Rectal smooth muscle tissue (tissue), 1 donor: Measurements from ENCODE around the gene PIM2.
"Not testable (repeated sequence)": the region's sequence is repeated elsewhere in the genome, so short reads cannot be mapped to it uniquely, and the experiment has no call there.

ENCODE experiments used
- H3K27ac ChIP-seq: one replicate; pipeline ENCODE4 v1.7.0; 2013; ENCODE audit warnings: low read depth, low read length, inconsistent platforms
- H3K27me3 ChIP-seq: one replicate; pipeline ENCODE4 v1.7.0; 2013; ENCODE audit warnings: low read length; ENCODE audit not compliant: control insufficient read depth, insufficient read depth
- H3K36me3 ChIP-seq: one replicate; pipeline ENCODE4 v1.7.0; 2013; ENCODE audit warnings: low read length; ENCODE audit not compliant: control insufficient read depth, insufficient read depth
- H3K4me1 ChIP-seq: one replicate; pipeline ENCODE4 v1.7.0; 2013; ENCODE audit warnings: low read length; ENCODE audit not compliant: control insufficient read depth, insufficient read depth
- H3K4me3 ChIP-seq: one replicate; pipeline ENCODE4 v1.7.0; 2013; ENCODE audit warnings: low read length
- H3K9ac ChIP-seq: one replicate; pipeline ENCODE4 v1.7.0; 2013; ENCODE audit warnings: low read length

The PIM2 gene

GRCh38 chrX:48897625-48898306, 21.1 kb downstream of the PIM2 start, which contains the start of the genes PQBP1 and TIMM17B:
Gene PQBP1 (plus strand): TSS chrX:48897930. CDS start chrX:48898510, 580 bp downstream.
Gene TIMM17B (minus strand): TSS chrX:48897768. CDS start chrX:48897749, 19 bp downstream.
- Histone ChIP-seq H3K9ac (peak within 1 kb of the TSS; percentile 59), H3K27ac (peak within 1 kb of the TSS; percentile 91), H3K4me3 (peak within 1 kb of the TSS; percentile 74), H3K27me3 (no peaks in the 10 kb centered on the region), H3K36me3 (peaks cover 2% of the 10 kb centered on the region), H3K4me1 (no peaks in the 10 kb centered on the region)

GRCh38 chrX:48897157-48897624, 21.6 kb downstream of the PIM2 start:
- H3K27me3 ChIP-seq = no peaks in the 10 kb centered on the region
- peak overlapping the region; percentile 59 for H3K9ac ChIP-seq
- peaks cover 2% of the 10 kb centered on the region for H3K36me3 ChIP-seq
- no peaks in the 10 kb centered on the region for H3K4me1 ChIP-seq
- H3K4me3 ChIP-seq = peak overlapping the region; percentile 72
- peak overlapping the region; percentile 91 for H3K27ac ChIP-seq

- H3K27ac ChIP-seq = peak overlapping the region; percentile 91
- H3K4me3 ChIP-seq = peak overlapping the region; percentile 72
- no peak overlapping the region for H3K9ac ChIP-seq
- H3K27me3 ChIP-seq = no peaks in the 10 kb centered on the region
- H3K36me3 ChIP-seq = no peaks in the 10 kb centered on the region
- peaks cover 2% of the 10 kb centered on the region for H3K4me1 ChIP-seq
Observed at GRCh38 chrX:48896611-48897011, 22.2 kb downstream of the PIM2 start.

GRCh38 chrX:48894891-48895290, 23.9 kb downstream of the PIM2 start:
- H3K36me3 ChIP-seq = no peaks in the 10 kb centered on the region
- no peak overlapping the region for H3K4me3 ChIP-seq
- H3K9ac ChIP-seq = no peak overlapping the region
- peaks cover 2% of the 10 kb centered on the region for H3K4me1 ChIP-seq
- no peaks in the 10 kb centered on the region for H3K27me3 ChIP-seq
- no peak overlapping the region for H3K27ac ChIP-seq

GRCh38 chrX:48893556-48894348, 25.1 kb downstream of the PIM2 start:
- no peak overlapping the region for H3K9ac ChIP-seq
- H3K4me1 ChIP-seq = peaks cover 2% of the 10 kb centered on the region
- H3K36me3 ChIP-seq = no peaks in the 10 kb centered on the region
- no peaks in the 10 kb centered on the region for H3K27me3 ChIP-seq
- H3K4me3 ChIP-seq = no peak overlapping the region
- no peak overlapping the region for H3K27ac ChIP-seq

- H3K36me3 ChIP-seq = no peaks in the 10 kb centered on the region
- peaks cover 2% of the 10 kb centered on the region for H3K4me1 ChIP-seq
- no peak overlapping the region for H3K27ac ChIP-seq
- H3K4me3 ChIP-seq = no peak overlapping the region
- H3K9ac ChIP-seq = no peak overlapping the region
- no peaks in the 10 kb centered on the region for H3K27me3 ChIP-seq
Observed at GRCh38 chrX:48892896-48893295, 25.9 kb downstream of the PIM2 start.

- Histone ChIP-seq H3K27ac (peak overlapping the region; percentile 58), H3K27me3 (no peaks in the 10 kb centered on the region), H3K4me3 (peak overlapping the region; percentile 62), H3K36me3 (no peaks in the 10 kb centered on the region), H3K4me1 (peaks cover 2% of the 10 kb centered on the region), H3K9ac (no peak overlapping the region)
Observed at GRCh38 chrX:48891402-48892288, 27.2 kb downstream of the PIM2 start.

GRCh38 chrX:48890934-48891401, 27.9 kb downstream of the PIM2 start:
- Histone ChIP-seq H3K9ac (no peak overlapping the region), H3K4me1 (peaks cover 2% of the 10 kb centered on the region), H3K36me3 (no peaks in the 10 kb centered on the region), H3K27me3 (no peaks in the 10 kb centered on the region), H3K27ac (peak overlapping the region; percentile 58), H3K4me3 (peak overlapping the region; percentile 62)

- Histone ChIP-seq H3K4me1 (peaks cover 2% of the 10 kb centered on the region), H3K27ac (no peak overlapping the region), H3K9ac (no peak overlapping the region), H3K27me3 (no peaks in the 10 kb centered on the region), H3K4me3 (peak overlapping the region; percentile 62), H3K36me3 (no peaks in the 10 kb centered on the region)
Observed at GRCh38 chrX:48890296-48890925, 28.4 kb downstream of the PIM2 start.

- not testable (repeated sequence) for H3K36me3 ChIP-seq, H3K27ac ChIP-seq, H3K4me3 ChIP-seq, H3K27me3 ChIP-seq, H3K4me1 ChIP-seq, H3K9ac ChIP-seq
Observed at GRCh38 chrX:48886586-48886985, 32.2 kb downstream of the PIM2 start.

- Histone ChIP-seq H3K9ac (no peak overlapping the region), H3K4me3 (no peak overlapping the region), H3K36me3 (no peaks in the 10 kb centered on the region), H3K4me1 (no peaks in the 10 kb centered on the region), H3K27ac (no peak overlapping the region), H3K27me3 (no peaks in the 10 kb centered on the region)
Observed at GRCh38 chrX:48883729-48884128, 35.1 kb downstream of the PIM2 start.
